ENCODE results near the gene DLG5.

Gene DLG5

DNA sequence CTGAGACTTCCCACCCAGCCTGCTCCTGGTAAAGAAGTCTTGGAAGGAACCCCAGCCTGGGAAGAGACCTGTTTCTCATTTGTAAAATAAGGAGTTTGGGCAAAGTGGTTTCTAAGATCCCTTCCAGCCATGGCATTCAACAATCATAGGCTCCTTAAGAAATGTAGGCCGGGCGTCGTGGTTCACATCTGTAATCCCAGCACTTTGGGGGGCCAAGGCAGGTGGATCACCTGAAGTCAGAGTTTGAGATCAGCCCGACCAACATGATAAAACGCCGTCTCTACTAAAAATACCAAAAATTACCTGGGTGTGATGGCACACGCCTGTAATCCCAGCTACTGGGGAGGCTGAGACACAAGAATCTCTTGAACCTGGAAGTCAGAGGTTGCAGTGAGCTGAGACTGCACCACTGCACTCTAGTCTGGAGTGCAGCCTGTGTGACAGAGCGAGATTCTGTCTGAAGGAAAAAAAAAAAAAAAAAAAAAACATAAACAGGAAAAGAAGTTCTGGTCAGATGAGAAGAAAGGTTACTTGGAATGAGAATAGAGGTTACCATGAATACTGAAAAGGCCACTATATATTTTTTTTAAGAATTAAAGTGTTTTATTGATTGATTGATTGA is 15.9 kb downstream of the DLG5 start:
- DNase-seq = no peak

DNA sequence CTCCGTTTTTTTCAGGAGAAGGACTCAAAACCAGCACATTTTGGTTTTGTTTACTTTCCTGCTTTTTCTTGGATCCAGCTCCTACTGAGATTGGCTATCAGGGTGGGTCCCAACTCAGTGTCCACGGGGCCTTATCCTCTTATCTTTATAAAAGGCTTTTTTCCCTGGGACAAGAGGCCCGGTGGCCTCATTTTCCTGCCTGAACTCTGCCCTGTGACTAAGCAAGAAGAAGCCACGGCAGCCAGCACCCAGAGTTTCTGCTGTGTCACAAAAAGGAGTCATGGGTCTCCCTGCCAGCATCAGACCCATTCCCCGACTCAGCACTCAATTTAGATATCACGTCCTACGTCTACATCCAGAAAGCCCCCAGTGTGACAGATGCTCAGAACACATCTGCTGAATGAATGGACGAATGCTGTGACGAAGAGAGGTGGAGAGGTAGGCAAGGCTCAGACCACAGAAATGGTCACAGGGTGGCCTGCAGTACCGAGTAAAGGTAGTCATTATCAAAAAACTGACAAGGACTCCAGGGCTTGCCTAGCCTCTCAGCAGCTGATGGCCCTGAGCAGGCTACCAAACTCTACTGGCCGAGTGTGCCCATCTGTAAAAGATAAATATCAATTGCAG is 16.7 kb downstream of the DLG5 start:
- DNase-seq = no peak

DNA sequence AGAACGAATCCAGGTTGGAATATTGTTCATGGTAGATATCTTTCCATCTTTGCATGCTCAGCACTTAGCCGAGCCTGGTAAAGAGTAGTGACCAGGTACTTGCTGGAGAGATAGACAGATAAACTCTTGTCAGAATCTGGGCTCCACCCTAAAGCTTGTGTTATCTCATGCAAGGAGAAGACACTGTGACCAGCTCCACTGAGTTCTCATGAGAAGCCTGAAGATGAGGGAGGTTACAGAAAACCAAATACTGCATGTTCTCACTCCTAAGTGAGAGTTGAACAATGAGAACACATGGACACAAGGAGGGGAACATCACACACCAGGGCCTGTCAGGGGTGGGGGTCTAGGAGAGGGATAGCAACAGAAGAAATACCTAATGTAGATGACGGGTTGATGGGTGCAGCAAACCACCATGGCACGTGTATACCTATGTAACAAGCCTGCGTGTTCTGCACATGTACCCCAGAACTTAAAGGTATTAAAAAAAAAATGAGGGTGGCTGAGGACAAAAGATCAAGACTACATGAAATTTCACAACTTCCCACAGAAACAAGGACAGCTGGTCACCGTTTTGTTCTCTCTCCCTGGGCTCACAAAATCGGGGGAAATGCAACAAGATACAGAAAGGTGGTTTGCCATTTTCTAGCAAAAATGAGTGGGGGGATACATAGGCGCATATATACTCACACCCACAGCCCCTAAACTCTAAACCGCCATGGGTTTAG is 17.4 kb downstream of the DLG5 start:
- no peak for DNase-seq

DNA sequence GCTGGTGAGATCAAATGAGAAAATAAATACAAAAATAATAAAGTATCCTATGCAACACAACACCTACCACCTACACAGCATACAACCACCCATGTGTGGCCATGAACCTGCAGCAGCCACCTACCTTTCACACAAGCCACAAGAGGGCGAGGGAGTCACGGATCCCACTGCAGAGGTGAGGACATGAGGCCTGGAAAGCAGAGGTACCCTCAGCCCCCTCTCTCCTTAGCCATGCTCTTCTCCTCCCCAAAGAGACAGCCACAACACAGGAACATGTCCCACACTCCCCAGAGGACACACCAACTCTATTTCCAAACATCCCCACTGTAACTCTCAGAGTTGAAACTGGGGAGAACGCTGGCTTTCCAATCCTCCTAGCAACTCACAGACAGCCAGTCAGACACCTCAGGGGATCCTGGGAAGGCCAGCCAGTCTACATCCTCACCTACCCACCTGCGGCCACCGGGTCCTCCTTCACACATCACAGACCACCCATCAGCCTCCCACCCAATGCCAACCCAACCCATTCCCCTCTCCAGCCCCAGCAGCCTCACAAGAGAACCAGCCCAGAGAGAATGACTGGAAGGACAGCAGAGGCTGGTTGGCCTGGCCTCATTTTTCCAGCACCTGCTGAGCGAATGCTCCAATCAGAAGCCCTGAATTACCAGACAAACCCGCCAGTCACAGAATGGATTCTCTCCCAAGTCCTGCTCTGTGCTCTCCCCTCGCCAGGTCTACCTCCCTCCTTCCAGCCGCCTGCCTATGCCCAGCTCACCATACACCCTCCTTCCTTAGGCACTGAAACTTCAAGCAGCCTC is 18.4 kb downstream of the DLG5 start:
- peak; percentile 38 for DNase-seq

DNA sequence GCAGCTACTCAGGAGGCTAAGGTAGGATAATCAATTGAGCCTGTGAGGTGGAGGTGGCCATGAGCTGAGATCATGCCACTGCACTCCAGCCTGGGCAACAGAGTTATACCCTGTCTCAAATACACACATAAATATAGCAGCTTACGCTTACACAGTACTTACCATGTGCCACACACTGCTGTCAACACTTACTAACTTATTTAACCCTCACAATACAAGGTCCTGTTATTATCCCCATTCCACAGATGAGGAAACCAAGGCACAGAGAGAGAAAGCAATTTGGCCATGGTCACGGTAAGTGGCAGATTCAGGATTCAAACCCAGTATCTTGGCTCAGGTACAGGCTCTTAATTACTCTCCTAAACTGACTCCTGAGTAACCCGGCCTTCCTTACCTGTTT is 19.1 kb downstream of the DLG5 start:
- no peak for DNase-seq

DNA sequence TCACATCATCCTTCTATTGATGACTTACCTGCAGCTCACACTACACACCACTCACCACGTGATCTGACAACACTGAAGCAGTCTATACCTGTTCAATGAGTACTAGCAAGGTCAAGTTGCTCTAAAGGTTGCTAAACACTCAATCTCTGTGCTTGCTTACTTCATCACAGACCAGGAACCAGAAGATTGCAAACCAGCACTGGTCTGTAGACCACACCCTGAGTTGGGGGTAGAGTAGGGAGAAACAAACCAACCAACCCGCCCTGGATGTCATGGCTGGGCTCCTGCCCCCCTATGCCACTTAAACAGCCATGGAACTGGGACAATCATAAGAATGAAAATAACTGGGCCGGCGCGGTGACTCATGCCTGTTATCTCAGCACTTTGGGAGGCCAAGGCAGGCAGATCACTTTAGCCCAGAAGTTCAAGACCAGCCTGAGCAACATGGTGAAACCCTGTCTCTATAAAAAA is 19.6 kb downstream of the DLG5 start:
- no peak for DNase-seq

DNA sequence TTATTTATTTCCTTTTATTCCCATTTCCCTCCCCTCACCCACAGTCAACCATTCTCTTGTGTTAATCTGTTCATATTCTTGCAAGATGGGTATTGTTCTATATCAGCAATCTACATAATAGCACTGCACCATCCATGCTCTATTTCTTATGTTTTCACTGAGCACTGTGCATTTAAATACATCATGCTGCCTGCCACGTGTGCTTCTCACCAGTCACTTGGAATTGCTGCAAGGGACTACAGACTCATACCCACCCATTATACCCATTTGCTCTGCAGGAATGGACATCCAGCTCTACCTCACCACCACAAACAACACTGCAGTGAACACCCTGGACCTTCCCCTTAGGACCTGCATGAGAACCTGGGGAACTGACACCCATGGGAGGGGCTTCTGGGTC is 20.8 kb downstream of the DLG5 start:
- no peak for DNase-seq

DNA sequence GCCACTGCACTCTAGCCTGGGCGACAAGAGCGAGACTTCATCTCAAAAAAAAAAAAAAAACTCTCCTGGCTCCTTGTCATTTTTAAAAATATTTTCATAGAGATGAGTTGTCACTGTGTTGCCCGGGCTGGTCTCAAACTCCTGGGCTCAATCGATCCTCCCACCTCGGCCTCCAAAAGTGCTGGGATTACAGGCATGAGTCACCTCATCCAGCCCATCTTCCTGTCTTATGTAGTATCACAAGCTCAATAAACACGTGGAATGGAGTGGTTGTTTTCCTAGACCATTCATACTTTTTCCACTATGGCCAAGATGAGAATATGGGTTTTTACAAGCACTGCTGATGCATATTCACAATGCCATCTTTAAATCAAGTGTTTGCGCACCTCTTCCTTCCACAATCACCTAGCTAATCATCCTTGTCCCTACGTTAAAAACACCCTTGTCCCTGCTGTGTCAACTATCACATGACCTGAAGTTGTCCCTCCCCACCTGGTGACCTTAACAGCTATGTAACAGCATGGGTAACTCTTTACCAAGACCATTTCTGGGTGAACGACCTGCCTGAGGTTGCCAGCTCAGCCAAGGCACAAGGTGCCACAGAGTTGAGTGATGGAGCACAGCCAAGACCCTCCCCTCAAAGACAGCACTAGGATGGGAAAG is 21.3 kb downstream of the DLG5 start:
- DNase-seq = peak; percentile 4

DNA sequence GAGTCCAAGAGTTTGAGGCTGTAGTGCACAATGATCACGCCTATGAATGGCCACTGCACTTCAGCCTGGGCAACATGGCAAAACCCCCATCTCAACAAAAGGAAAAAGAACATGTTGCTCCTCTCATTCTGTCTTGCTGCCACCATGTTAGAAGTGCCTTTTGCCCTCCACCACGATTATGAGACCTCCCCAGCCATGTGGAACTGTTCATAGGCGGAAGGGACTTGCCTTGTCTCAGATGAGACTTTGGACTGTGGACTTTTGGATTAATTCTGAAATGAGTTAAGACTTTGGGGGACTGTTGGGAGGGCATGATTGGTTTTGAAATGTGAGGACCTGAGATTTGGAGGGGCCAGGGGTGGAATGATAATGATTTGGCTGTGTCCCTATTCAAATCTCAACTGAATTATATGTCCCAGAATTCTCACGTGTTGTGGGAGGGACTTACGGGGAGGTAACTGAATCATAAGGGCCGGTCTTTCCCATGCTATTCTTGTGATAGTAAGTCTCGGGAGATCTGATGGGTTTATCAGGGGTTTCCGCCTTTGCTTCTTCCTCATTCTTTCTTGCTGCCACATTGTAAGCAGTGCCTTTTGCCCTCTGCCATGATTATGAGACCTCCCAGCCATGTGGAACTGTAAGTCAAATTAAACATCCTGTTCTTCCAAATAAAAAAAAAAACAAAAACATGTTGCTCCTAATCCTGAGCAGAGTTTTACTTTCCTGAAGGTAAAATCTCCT is 22.3 kb downstream of the DLG5 start:
- no peak for DNase-seq

DNA sequence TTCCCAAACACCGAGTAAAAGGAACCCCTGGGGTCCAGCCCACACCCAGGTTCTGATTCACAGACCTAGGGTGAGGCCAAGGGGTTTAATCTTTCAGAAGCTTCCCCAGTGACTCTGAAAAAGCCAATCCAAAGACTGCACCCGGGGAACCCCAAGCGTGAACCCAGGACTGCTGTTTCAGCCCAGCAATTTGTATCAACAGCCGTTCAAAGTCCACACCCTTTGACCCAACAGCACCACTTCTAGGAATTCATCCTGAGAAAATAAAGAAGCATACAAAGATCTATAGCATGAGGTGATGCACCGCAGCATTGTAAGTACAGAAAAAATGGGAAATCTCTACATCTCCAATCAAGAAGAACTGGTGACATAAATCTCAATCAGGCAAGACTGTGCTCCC is 24.4 kb downstream of the DLG5 start:
- no peak for DNase-seq

DNA sequence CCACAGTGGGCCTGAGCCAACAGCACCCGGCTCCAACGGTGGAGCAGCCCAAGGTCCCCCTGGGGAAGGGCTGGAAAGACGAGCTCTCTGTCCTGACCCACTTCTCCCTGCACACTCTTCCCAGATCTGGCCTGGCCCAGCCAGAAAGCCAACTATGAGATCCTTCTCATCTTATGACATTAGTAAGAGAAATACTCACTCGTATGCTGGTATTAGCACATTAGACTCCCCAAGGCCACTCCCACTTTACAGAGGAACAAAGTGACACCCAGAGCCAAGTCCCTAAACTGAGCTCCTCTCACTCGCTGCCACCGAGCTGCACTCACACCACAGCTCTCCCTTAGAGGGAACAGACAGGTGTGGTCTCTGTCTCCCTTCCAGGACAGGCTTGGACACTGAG is 24.8 kb downstream of the DLG5 start:
- DNase-seq = no peak

DNA sequence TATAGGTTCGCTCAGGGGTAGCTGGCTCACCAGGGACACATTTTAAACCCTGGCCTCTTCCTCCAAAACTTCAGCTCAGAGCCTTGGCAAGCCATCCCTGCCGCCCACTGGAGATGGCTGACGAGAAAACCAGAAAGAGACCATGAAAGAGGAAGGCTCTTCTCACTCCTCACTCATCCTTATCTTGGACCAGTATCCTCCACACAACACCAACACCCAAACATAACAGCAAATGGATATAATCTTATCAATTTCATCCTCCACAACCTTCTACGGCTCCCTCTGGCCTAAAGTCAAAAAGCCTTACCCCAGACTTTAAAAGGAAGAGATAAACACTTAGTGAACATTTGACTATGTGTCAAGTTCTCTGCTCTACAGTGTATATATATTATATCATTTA is 26.9 kb downstream of the DLG5 start:
- DNase-seq = no peak

DNA sequence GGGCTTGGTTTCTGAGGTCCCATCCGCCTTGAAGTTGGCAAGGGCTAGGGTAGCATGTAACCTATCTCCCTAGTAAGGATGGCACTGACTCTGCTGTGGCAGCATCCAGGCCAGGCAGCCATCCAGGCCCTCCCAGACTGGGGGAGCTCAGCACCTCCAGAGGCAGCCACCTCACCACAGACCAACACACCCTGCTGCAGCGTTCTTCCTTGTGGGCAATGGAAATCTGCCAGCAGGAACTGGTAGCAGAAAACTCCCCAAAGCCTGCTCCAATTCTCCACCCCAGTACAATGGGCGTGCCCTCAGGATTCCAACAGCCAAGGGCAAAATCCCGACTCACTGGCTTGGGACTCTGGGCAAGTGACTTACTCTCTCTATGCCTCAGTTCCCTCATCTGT is 27.5 kb downstream of the DLG5 start:
- DNase-seq = peak; percentile 26

DNA sequence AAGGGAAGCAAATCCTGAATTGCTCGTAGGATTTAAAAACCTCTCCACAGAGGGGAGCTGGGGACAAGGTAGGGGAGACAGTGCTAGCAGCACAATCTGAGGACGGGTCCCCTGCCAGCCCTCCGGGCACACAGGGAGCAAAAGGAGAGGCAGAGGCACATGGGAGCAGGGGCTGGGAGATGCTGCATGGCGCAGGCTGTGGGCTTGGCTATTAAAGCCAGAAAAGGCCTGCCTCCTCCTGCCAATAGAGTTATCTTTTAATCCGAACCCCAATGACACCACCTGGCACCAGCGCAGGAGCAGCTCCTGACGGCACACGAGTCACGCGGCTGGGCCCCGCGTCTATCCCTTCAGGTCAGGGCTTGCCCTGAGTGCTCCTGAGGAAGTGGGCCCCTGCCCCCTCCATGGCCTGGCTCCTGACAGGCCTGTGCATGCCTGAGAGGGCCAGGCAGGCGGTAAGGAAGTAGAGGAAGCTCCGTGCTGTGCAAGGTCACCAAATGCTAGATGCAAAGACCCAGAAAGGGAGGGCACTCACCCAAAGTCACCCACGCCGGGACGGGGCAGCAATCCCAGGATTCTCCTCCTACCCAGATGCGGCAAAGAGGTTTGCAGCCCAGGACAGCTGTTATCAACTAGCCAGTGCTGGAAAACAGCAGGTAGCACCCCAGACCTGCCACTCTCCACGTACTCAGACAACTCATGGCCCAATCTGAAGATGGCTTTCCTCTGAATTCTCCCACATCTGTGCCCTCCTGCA is 28.1 kb downstream of the DLG5 start:
- DNase-seq = peak; percentile 81

DNA sequence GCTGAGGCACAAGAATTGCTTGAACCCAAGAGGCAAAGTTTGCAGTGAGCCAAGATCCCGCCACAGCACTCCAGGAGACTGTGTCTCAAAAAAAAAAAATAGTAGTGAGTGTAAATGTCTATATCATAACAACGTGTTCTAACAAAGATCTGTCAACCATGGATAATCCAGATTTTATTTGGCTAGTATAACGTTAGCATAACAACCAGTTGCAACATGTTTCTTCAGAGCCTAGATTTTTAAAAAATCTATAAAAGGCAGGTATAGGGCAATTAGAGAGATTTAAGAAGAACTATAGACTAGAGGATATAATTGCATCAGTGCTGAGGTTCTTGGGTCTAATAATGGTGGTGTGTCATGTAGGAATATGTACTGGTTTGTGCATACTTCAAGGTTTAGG is 30.5 kb downstream of the DLG5 start:
- no peak for DNase-seq

DNA sequence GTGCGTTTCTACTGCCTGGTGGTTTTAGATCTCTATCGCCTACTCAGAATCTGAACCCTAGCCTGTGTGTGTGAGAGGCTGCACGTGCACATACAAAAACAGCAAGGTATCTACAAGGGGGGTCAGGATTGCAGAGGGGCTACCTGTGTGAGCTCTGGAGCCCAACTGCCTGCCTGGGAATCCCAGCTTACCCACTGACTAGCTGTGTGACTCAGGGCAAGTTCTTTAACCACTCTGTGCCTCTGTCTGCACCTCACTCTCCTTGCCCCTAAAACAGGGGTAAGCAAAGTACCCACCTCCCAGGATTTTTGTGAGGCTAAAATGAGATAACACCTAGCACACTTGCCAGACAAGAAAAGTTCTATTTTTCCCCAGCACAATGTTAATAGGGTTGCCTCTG is 32.5 kb downstream of the DLG5 start:
- no peak for DNase-seq

DNA sequence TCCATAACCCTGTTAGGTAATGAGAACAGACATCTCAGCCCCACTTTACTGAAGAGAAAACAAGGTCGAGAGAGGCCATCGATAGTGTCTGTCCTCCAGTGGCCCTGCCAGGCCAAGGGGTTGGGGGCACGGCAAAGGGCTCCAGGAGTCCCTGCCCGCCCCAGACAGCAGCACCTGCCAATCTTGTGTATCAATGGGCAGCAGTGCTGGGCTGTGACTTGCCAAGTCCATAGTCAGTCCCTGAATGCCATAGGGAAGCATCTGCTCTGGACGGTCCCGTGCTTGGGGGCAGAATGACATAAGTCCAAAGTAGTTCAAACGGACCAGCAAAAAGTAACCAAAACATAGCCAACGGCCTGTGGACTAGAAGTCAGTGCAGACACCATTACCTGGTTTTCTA is 33.2 kb downstream of the DLG5 start:
- no peak for DNase-seq

DNA sequence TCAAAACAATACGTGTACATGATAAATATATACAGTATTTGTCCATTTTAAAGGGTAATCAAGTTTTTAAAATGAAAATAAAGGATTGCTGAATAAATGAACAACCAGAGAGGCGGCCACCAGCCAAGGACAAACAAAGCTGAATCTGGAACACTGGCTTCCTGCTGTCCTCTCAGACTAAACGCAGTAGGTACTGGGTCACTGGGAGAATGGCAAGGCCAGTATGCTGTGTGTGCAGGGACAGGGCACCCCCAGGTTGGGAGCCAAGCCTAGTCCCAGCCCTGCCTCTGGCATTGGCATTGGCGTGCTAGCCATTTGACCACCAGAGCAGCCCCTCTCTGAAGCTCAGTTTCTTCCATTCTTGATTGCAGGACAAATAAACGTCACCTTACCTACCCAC is 33.8 kb downstream of the DLG5 start:
- DNase-seq = peak; percentile 5

DNA sequence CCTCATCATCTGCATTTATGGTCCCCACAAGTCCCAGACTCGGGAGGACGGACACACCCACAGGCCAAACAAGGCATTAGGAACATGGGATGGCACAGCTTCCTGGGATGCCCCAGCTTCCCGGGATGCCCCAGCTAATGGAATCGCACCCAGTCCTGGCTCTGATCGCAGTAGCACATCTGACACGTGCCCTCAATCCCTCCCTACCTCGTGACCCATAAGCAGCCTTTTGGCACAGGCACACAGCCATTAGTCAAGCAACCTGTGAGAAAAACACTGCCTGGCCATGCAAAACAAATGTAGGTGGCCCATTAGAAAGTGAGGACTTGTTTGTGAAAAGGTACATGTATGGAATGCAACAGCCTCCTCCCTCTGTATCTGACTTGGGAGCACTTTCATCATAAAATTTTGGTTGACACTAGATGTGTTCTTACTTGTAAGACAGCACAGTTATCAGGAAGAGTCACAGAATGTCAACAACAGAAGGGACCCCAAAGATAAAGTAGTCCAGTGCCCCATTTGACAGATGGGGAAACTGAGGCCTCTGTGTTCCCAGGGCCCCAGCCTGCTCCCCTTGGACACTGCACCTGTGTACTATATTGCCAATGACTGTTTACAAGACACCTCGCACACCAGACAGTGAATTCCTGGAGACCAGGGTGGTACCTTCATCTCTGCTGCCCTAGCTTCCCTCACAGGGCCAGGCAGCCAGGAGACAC is 34.4 kb downstream of the DLG5 start:
- DNase-seq = peak; percentile 27

DNA sequence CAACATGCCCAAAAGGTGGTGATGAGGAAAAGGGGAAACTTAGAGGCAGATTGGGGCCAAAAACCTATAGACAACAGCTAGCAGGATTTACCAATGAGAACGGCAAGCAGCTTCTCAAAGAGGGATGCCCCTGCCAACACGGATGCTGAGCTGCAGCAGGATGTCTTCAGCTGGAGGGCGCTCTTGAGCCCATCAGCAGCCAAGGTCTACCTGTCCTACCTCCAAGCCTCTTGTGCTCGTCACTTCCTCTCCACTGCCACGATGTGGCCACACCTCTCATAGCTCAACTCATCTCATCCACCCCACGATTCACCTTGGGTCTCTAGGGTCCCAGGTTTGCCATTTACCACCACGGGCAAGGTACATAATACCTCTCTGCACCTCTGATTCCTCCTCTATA is 36.5 kb downstream of the DLG5 start:
- peak; percentile 42 for DNase-seq

Measured in NCI-H69 (cell line).